Testis (tissue), 2 donors: ENCODE measurements around the gene RBM39.

Experiments used
- POLR2A ChIP-seq: fragments of 450-650 bp; IDR thresholded peaks from one replicate; pipeline ENCODE4 v1.6.1; 2017; ENCODE audit warnings: antibody characterized with exemption, mild to moderate bottlenecking, moderate library complexity
- TF ChIP-seq, protein P1 (sequence below), 3 experiments: fragments of 450-650 bp in 2 of 3; fragments of 200-600 bp in 1 of 3; sonication (generic) in 1 of 3; IDR thresholded peaks; one replicate each; pipeline ENCODE4 v1.5.1; 2016 to 2019; ENCODE audit warnings: antibody characterized with exemption in 3 of 3, mild to moderate bottlenecking in 2 of 3, moderate library complexity in 1 of 3

DNA sequence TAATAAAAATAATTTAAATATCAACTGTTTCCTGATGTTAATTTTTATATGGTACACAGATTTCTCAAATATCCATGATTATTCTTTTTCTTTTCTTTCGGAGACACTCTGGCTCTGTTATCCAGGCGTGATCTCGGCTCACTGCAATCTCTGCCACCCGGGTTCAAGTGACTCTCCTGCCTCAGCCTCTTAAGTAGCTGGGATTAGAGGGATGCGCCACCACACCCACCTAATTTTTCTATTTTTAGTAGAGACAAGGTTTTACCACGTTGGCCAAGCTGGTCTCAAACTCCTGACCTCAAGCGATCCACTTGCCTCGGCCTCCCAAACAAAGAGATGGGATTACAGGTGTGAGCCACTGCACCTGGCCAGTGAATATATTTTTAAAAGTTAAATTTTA lies 22.3 kb downstream of the RBM39 start:
- TF ChIP-seq, protein P1, sequence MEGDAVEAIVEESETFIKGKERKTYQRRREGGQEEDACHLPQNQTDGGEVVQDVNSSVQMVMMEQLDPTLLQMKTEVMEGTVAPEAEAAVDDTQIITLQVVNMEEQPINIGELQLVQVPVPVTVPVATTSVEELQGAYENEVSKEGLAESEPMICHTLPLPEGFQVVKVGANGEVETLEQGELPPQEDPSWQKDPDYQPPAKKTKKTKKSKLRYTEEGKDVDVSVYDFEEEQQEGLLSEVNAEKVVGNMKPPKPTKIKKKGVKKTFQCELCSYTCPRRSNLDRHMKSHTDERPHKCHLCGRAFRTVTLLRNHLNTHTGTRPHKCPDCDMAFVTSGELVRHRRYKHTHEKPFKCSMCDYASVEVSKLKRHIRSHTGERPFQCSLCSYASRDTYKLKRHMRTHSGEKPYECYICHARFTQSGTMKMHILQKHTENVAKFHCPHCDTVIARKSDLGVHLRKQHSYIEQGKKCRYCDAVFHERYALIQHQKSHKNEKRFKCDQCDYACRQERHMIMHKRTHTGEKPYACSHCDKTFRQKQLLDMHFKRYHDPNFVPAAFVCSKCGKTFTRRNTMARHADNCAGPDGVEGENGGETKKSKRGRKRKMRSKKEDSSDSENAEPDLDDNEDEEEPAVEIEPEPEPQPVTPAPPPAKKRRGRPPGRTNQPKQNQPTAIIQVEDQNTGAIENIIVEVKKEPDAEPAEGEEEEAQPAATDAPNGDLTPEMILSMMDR (IDR thresholded peaks at IDR 0.05): no peak
- TF ChIP-seq POLR2A: no peak
